ENCODE results near the gene CCND3.

- no peak for TF ChIP-seq ZNF384 (IDR thresholded peaks at IDR 0.05)
- TF ChIP-seq ELF4 (IDR thresholded peaks at IDR 0.05), result no peak
- TF ChIP-seq SP1 (IDR thresholded peaks at IDR 0.05), result no peak
Measured at GRCh38 chr6:41960028-41960427, 18.4 kb upstream of the CCND3 start.
